Measurements from ENCODE around the gene TSPEAR. TPM values are rescaled to one million over a fixed set of nuclear protein-coding genes. Genes with fewer than 3 reads are reported as not detected.
"Not testable (repeated sequence)": the region's sequence is repeated elsewhere in the genome, so short reads cannot be mapped to it uniquely, and the experiment has no call there.

The TSPEAR gene
- total RNA-seq, 2 donors from 2014 or later, result not detected

GRCh38 chr21:44593598-44594405, 117.6 kb downstream of the TSPEAR start:
- DNase-seq (ENCODE audit: low spot score) (no peak), ATAC-seq (ENCODE audit: insufficient number of reproducible peaks, low FRiP score, low read depth) (no peak)
- no peaks in the 10 kb centered on the region for H3K4me1 ChIP-seq (ENCODE audit: control insufficient read depth in 1 of 2, low read depth in 2 of 2)
- H3K9me3 ChIP-seq, result no peaks in the 10 kb centered on the region
- H3K4me3 ChIP-seq, result no peak overlapping the region
- H3K27me3 ChIP-seq (replicated peaks; ENCODE audit: insufficient read depth), result no peaks in the 10 kb centered on the region
- H3K36me3 ChIP-seq, result no peaks in the 10 kb centered on the region
- TF ChIP-seq CTCF (IDR thresholded peaks at IDR 0.05), result no peak
- H3K27ac ChIP-seq, result no peak overlapping the region

- no peaks in the 10 kb centered on the region for H3K27me3 ChIP-seq (replicated peaks; ENCODE audit: insufficient read depth)
- no peak for TF ChIP-seq CTCF (IDR thresholded peaks at IDR 0.05)
- no peaks in the 10 kb centered on the region for H3K4me1 ChIP-seq (ENCODE audit: control insufficient read depth in 1 of 2, low read depth in 2 of 2)
- H3K27ac ChIP-seq, result no peak within 1 kb of the TSS
- DNase-seq (ENCODE audit: low spot score) (no peak), ATAC-seq (ENCODE audit: insufficient number of reproducible peaks, low FRiP score, low read depth) (no peak)
- H3K9me3 ChIP-seq, result no peaks in the 10 kb centered on the region
- H3K36me3 ChIP-seq, result no peaks in the 10 kb centered on the region
- H3K4me3 ChIP-seq, result no peak within 1 kb of the TSS
Observed at GRCh38 chr21:44592446-44593311, 118.7 kb downstream of the TSPEAR start, which contains the start of gene KRTAP10-6. Gene KRTAP10-6, minus strand, starts transcription at chr21:44592505. Its CDS starts 21 bp downstream, at chr21:44592484.

- not testable (repeated sequence) for H3K9me3 ChIP-seq; DNase-seq (ENCODE audit: low spot score); ATAC-seq (ENCODE audit: insufficient number of reproducible peaks, low FRiP score, low read depth); H3K4me3 ChIP-seq; H3K27me3 ChIP-seq (replicated peaks; ENCODE audit: insufficient read depth); H3K27ac ChIP-seq; H3K36me3 ChIP-seq; H3K4me1 ChIP-seq (ENCODE audit: control insufficient read depth in 1 of 2, low read depth in 2 of 2)
Observed at GRCh38 chr21:44591801-44592130, 119.6 kb downstream of the TSPEAR start.

GRCh38 chr21:44590897-44591800, 120.2 kb downstream of the TSPEAR start:
- ATAC-seq (ENCODE audit: insufficient number of reproducible peaks, low FRiP score, low read depth); H3K36me3 ChIP-seq; H3K27ac ChIP-seq; H3K9me3 ChIP-seq; H3K4me1 ChIP-seq (ENCODE audit: control insufficient read depth in 1 of 2, low read depth in 2 of 2); DNase-seq (ENCODE audit: low spot score); H3K4me3 ChIP-seq; H3K27me3 ChIP-seq (replicated peaks; ENCODE audit: insufficient read depth): not testable (repeated sequence)

GRCh38 chr21:44590311-44590721, 121.1 kb downstream of the TSPEAR start:
- TF ChIP-seq CTCF (IDR thresholded peaks at IDR 0.05), result no peak
- Histone ChIP-seq H3K4me3 (no peak overlapping the region), H3K27me3 (replicated peaks; ENCODE audit: insufficient read depth) (no peaks in the 10 kb centered on the region), H3K36me3 (no peaks in the 10 kb centered on the region), H3K9me3 (no peaks in the 10 kb centered on the region), H3K27ac (no peak overlapping the region), H3K4me1 (ENCODE audit: control insufficient read depth in 1 of 2, low read depth in 2 of 2) (no peaks in the 10 kb centered on the region)
- ATAC-seq (ENCODE audit: insufficient number of reproducible peaks, low FRiP score, low read depth) (no peak), DNase-seq (ENCODE audit: low spot score) (no peak)
